K562 (cell line): Measurements from ENCODE around the gene PTPRO. TPM values are rescaled to one million over a fixed set of nuclear protein-coding genes. Genes with fewer than 3 reads are reported as not detected.

Source experiments
- ATAC-seq: fragments of 200-7000 bp; cut with Tn5 transposase; 3 replicates; pipeline ENCODE4 v1.9.1; 2020; ENCODE audit warnings: moderate library complexity
- BruUV-seq: library from RNA; stranded (reverse); fragments of 400-500 nt; replicated peaks from 2 replicates; lab custom pipeline; 2021; lab: Mats Ljungman, UMichigan
- CTCF ChIA-PET: fragments of 300-600 bp; formaldehyde crosslinking; extraction: SDS; loops from one replicate; lab custom pipeline; 2021; ENCODE audit warnings: low intra/inter-chr PET ratio; lab: Yijun Ruan, JAX
- POLR2A ChIA-PET: fragments of 300-600, 350-650 bp; sonication (Branson Sonifier 250); formaldehyde crosslinking; extraction: SDS; loops from one replicate; lab custom pipeline; 2021; ENCODE audit warnings: antibody characterized with exemption, inconsistent platforms; lab: Yijun Ruan, JAX
- DNase-seq, 4 experiments: peaks; one replicate each; pipeline versions ENCODE4 v3.0.0 to v3.0.0-alpha.2; 2011 to 2018; ENCODE audit warnings: low spot score in 3 of 4, mixed read lengths in 3 of 4; ENCODE audit errors: extremely low read depth in 1 of 4
- FAIRE-seq: peaks from 2 replicates; lab custom pipeline; 2011; peaks lifted over from hg19 to GRCh38; lab: Jason Lieb, UNC
- H2AFZ ChIP-seq: 2 replicates; pipeline ENCODE4 v1.6.0; 2011; ENCODE audit warnings: low read depth, low read length, control low read depth, inconsistent platforms
- H3K27ac ChIP-seq: fragments of 200-600 bp; 3 replicates; pipeline ENCODE4 v1.8.0; 2011; ENCODE audit warnings: low read depth, mild to moderate bottlenecking, control low read depth, inconsistent platforms, low read length, moderate library complexity, mixed read lengths; ENCODE audit errors: extremely low read depth
- H3K27me3 ChIP-seq, 2 experiments: fragments of 300-600 bp in 1 of 2; 2 replicates in 1 of 2; 3 replicates in 1 of 2; pipeline versions ENCODE4 v1.6.0 to v1.8.0; 2011; ENCODE audit warnings: inconsistent platforms in 2 of 2, low read length in 2 of 2, mild to moderate bottlenecking in 1 of 2, mixed read lengths in 1 of 2, moderate library complexity in 1 of 2; ENCODE audit not compliant: control insufficient read depth in 2 of 2, insufficient read depth in 2 of 2
- H3K36me3 ChIP-seq: fragments of 300-600 bp; 3 replicates; pipeline ENCODE4 v1.8.0; 2011; ENCODE audit warnings: mild to moderate bottlenecking, low read length, inconsistent platforms; ENCODE audit not compliant: control insufficient read depth, insufficient read depth
- H3K4me1 ChIP-seq, 2 experiments: fragments of 200-600 bp in 1 of 2; replicated peaks in 1 of 2; 2 replicates in 1 of 2; 3 replicates in 1 of 2; pipeline versions ENCODE4 v1.5.1 to v1.8.0; 2011; ENCODE audit warnings: inconsistent platforms in 2 of 2, low read length in 2 of 2, mild to moderate bottlenecking in 1 of 2, mixed read lengths in 1 of 2, moderate library complexity in 1 of 2; ENCODE audit not compliant: control insufficient read depth in 2 of 2, insufficient read depth in 2 of 2
- H3K4me2 ChIP-seq: 2 replicates; pipeline ENCODE4 v1.6.1; 2011; ENCODE audit warnings: low read length, control low read depth, inconsistent platforms, mixed read lengths; ENCODE audit not compliant: insufficient read depth
- H3K4me3 ChIP-seq: fragments of 200-600 bp; sonication (generic), shearing (Covaris generic); 2 replicates; pipeline ENCODE4 v1.5.1; 2016; ENCODE audit warnings: control low read depth, inconsistent platforms
- H3K79me2 ChIP-seq: fragments of 200-600 bp; 3 replicates; pipeline ENCODE4 v1.8.0; 2011; ENCODE audit warnings: low read length, inconsistent platforms; ENCODE audit not compliant: control insufficient read depth, insufficient read depth
- H3K9ac ChIP-seq, 2 experiments: 2 replicates each; pipeline versions ENCODE4 v1.6.0 to v1.6.1; 2011; ENCODE audit warnings: low read depth in 2 of 2, low read length in 2 of 2, control low read depth in 1 of 2, inconsistent platforms in 1 of 2, mild to moderate bottlenecking in 1 of 2, mixed read lengths in 1 of 2; ENCODE audit not compliant: insufficient read depth in 1 of 2
- H3K9me1 ChIP-seq: one replicate; pipeline ENCODE4 v1.6.0; 2011; ENCODE audit warnings: inconsistent platforms, mild to moderate bottlenecking, low read length, moderate library complexity; ENCODE audit not compliant: control insufficient read depth, insufficient read depth
- H3K9me3 ChIP-seq: replicated peaks from 2 replicates; pipeline ENCODE4 v1.5.1; 2011; ENCODE audit warnings: low read depth, low read length, inconsistent platforms; ENCODE audit not compliant: control insufficient read depth, insufficient read depth
- H4K20me1 ChIP-seq: replicated peaks from 2 replicates; pipeline ENCODE4 v1.6.1; 2011; ENCODE audit warnings: low read length, inconsistent platforms, mixed read lengths; ENCODE audit not compliant: control insufficient read depth, insufficient read depth
- FOXP1 ChIP-seq: sonication (generic); formaldehyde crosslinking; IDR thresholded peaks from 2 replicates; pipeline ENCODE4 v1.8.0; 2022; ENCODE audit warnings: mild to moderate bottlenecking, missing genetic modification reagents
- GMEB1 ChIP-seq: fragments of 250-450 bp; sonication (Bioruptor Pico); IDR thresholded peaks from 2 replicates; pipeline ENCODE4 v1.4.0; 2020; ENCODE audit warnings: mild to moderate bottlenecking
- MTF1 ChIP-seq: fragments of 250-450 bp; sonication (Bioruptor Pico); IDR thresholded peaks from 2 replicates; pipeline ENCODE4 v1.9.0; 2021; ENCODE audit warnings: moderate library complexity, mild to moderate bottlenecking, inconsistent platforms, borderline replicate concordance
- RBM25 ChIP-seq: fragments of 200-400 bp; formaldehyde crosslinking; IDR thresholded peaks from 2 replicates; pipeline ENCODE4 v1.6.1; 2018; ENCODE audit warnings: low read length, low read depth, moderate library complexity; ENCODE audit not compliant: severe bottlenecking
- SAFB2 ChIP-seq: fragments of 200-400 bp; formaldehyde crosslinking; IDR thresholded peaks from 2 replicates; pipeline ENCODE4 v1.6.1; 2018; ENCODE audit warnings: borderline replicate concordance, low read length, low read depth, moderate library complexity; ENCODE audit not compliant: severe bottlenecking
- SMAD1 ChIP-seq: fragments of 150-350 bp; IDR thresholded peaks from 2 replicates; pipeline ENCODE4 v1.6.1; 2014; ENCODE audit warnings: low read length, low read depth; ENCODE audit not compliant: partially characterized antibody
- SRSF9 ChIP-seq: fragments of 200-400 bp; formaldehyde crosslinking; IDR thresholded peaks from 2 replicates; pipeline ENCODE4 v1.6.1; 2017; ENCODE audit warnings: low read depth, low read length, borderline replicate concordance
- THAP7 ChIP-seq: fragments of 250-450 bp; sonication (Bioruptor Pico); IDR thresholded peaks from 2 replicates; pipeline ENCODE4 v1.5.0; 2021
- ZNF445 ChIP-seq: fragments of 250-450 bp; sonication (Bioruptor Pico); IDR thresholded peaks from 2 replicates; pipeline ENCODE4 v1.4.0; 2020; ENCODE audit warnings: low read depth, mild to moderate bottlenecking, moderate library complexity
- ZNF609 ChIP-seq: sonication (generic); formaldehyde crosslinking; IDR thresholded peaks from 2 replicates; pipeline ENCODE4 v1.8.1; 2023; ENCODE audit warnings: missing genetic modification reagents, mild to moderate bottlenecking, borderline replicate concordance
- WGBS: fragments of 100-300 bp; shearing (Covaris generic); methylation state at CpG from one replicate; pipeline ENCODE4 v1.1.6; 2016; ENCODE audit warnings: low coverage, mixed read lengths; ENCODE audit not compliant: insufficient coverage; ENCODE audit errors: missing lambda C conversion rate; 5-methylcytosine and 5-hydroxymethylcytosine counted together
- in situ Hi-C: fragments of 300-500 bp; cut with MboI; formaldehyde crosslinking; loops from 4 replicates; pipeline ENCODE4 v1.15.0; 2018; ENCODE audit warnings: inconsistent platforms, mixed read lengths
- intact Hi-C: fragments of 100-400 bp; cut with micrococcal nuclease; formaldehyde crosslinking; loops from 2 replicates; pipeline ENCODE4 v1.14.2; 2022
- polyA plus RNA-seq, 8 experiments: library from polyadenylated mRNA; depleted of rRNA in 4 of 8; stranded (reverse) in 5 of 8; unstranded in 3 of 8; fragments of >200 nt; fragmentation: Nextera tagmentation in 2 of 8; fragmentation: Illumina TruSeq in 1 of 8; extraction: Ambion mirVana in 2 of 8; extraction: Trizol in 1 of 8; gene quantifications; 2 replicates each; pipeline versions ENCODE4 v1.2.1 to v1.2.3, GENCODE V29; 2011 to 2014; ENCODE audit warnings: inconsistent platforms in 1 of 8, missing spikeins in 1 of 8
- total RNA-seq, 7 experiments: library from RNA; depleted of rRNA in 6 of 7; stranded (reverse); fragments of >200 nt in 6 of 7; fragmentation: Illumina TruSeq in 2 of 7; extraction: Trizol in 2 of 7; gene quantifications; 2 replicates each; pipeline versions ENCODE4 v1.2.1 to v1.2.3, GENCODE V29; 2011 to 2021; ENCODE audit warnings: low replicate concordance in 1 of 7

Gene PTPRO
- total and polyA plus RNA-seq, 9 of the 15 experiments (the other 6 are each of a cell fraction or from before 2014, with no cell fraction given): 0.22 TPM; not detected in 8

DNA sequence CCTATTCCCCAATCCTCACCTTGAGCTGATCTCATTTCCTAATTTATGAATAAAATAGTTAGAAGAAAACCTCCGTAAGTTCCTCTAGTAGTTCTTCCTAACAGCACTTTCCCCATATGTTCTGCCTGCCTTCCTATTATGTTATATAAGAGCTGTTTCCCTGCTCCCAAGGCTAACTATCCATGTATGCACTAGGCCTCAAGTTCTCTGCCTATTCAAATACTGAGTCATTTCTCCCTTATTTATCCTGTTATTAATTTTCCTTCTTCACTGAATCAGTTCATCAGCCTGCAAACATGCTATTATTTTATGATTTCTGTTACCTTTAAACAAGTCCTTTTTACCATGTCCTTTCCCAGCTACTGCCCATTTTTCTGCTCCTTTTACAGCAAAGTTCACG lies 302.8 kb downstream of the PTPRO start:
- BruUV-seq: no TSS peak
- TF ChIP-seq GMEB1 (CRISPR knock-in tag) (no peak), MTF1 (no peak), SAFB2 (no peak), ZNF609 (no peak), FOXP1 (no peak), SMAD1 (no peak), SRSF9 (no peak), THAP7 (CRISPR knock-in tag) (no peak), ZNF445 (CRISPR knock-in tag) (no peak), RBM25 (no peak)
- 0% methylated on average over 2 of the region's 2 CpGs for WGBS
- DNase-seq (no peak), ATAC-seq (no peak), FAIRE-seq (no peak)
- in situ Hi-C loops: no loop called here
- Histone ChIP-seq H2AFZ (no peak overlapping the region), H3K4me1 (no peaks in the 10 kb centered on the region), H3K4me3 (no peak overlapping the region), H4K20me1 (no peaks in the 10 kb centered on the region), H3K9ac (no peak overlapping the region), H3K36me3 (no peaks in the 10 kb centered on the region), H3K9me3 (no peaks in the 10 kb centered on the region), H3K27ac (no peak overlapping the region), H3K27me3 (no peaks in the 10 kb centered on the region), H3K4me2 (no peak overlapping the region), H3K9me1 (no peaks in the 10 kb centered on the region), H3K79me2 (no peaks in the 10 kb centered on the region)
- ChIA-PET POLR2A (no interaction called here), CTCF (no interaction called here)
- intact Hi-C loops: no loop called here
